Nephron progenitor cell (in vitro differentiated cells): ENCODE measurements around the gene RNF213.
A peak's percentile ranks its signal among the peaks of the same experiment; 100 is the strongest.
"Not testable (repeated sequence)": the region's sequence is repeated elsewhere in the genome, so short reads cannot be mapped to it uniquely, and the experiment has no call there.

Source experiments
- DNase-seq: peaks from one replicate; pipeline ENCODE4 v3.0.0; 2021
- H3K27ac Mint-ChIP-seq: 2 replicates; pipeline ENCODE4 v1.8.0; 2021; ENCODE audit warnings: mild to moderate bottlenecking, moderate library complexity, mixed read lengths
- H3K27me3 Mint-ChIP-seq: 2 replicates; pipeline ENCODE4 v1.8.0; 2021; ENCODE audit warnings: mild to moderate bottlenecking, low read depth, mixed read lengths; ENCODE audit not compliant: poor library complexity
- H3K36me3 Mint-ChIP-seq: 2 replicates; pipeline ENCODE4 v1.8.0; 2021; ENCODE audit warnings: low read depth, mixed read lengths
- H3K4me1 Mint-ChIP-seq: 2 replicates; pipeline ENCODE4 v1.8.0; 2021; ENCODE audit warnings: mixed read lengths
- H3K4me3 Mint-ChIP-seq: 2 replicates; pipeline ENCODE4 v1.8.0; 2021; ENCODE audit warnings: mild to moderate bottlenecking, moderate library complexity, mixed read lengths
- H3K9me3 Mint-ChIP-seq: 2 replicates; pipeline ENCODE4 v1.8.0; 2021; ENCODE audit warnings: mild to moderate bottlenecking, moderate library complexity, mixed read lengths
- TF ChIP-seq, protein P1 (sequence below): fragments of 200-600 bp; sonication (generic); IDR thresholded peaks from 2 replicates; pipeline ENCODE4 v1.5.0; 2021; ENCODE audit warnings: antibody characterized with exemption

Gene RNF213

DNA sequence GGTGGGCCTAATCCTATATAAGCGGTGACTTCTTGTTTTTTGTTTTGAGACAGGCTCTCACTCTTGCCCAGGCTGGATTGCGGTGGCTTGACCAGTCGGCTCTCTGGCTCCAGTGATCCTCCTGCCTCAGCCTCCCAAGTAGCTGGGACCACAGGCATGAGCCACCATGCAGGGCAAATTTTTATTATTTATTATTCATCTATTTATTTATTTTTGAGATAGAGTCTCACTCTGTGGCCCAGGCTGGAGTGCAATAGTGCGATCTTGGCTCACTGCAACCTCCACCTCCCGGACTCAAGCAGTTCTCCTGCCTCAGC is 4.7 kb upstream of the RNF213 start:
- TF ChIP-seq, protein P1, sequence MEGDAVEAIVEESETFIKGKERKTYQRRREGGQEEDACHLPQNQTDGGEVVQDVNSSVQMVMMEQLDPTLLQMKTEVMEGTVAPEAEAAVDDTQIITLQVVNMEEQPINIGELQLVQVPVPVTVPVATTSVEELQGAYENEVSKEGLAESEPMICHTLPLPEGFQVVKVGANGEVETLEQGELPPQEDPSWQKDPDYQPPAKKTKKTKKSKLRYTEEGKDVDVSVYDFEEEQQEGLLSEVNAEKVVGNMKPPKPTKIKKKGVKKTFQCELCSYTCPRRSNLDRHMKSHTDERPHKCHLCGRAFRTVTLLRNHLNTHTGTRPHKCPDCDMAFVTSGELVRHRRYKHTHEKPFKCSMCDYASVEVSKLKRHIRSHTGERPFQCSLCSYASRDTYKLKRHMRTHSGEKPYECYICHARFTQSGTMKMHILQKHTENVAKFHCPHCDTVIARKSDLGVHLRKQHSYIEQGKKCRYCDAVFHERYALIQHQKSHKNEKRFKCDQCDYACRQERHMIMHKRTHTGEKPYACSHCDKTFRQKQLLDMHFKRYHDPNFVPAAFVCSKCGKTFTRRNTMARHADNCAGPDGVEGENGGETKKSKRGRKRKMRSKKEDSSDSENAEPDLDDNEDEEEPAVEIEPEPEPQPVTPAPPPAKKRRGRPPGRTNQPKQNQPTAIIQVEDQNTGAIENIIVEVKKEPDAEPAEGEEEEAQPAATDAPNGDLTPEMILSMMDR = no peak
- H3K27me3 Mint-ChIP-seq = peaks cover 5% of the 10 kb centered on the region
- no peak for DNase-seq
- no peaks in the 10 kb centered on the region for H3K9me3 Mint-ChIP-seq
- H3K36me3 Mint-ChIP-seq = no peaks in the 10 kb centered on the region
- H3K27ac Mint-ChIP-seq = no peak overlapping the region
- peaks cover 38% of the 10 kb centered on the region for H3K4me1 Mint-ChIP-seq
- H3K4me3 Mint-ChIP-seq = no peak overlapping the region

- no peaks in the 10 kb centered on the region for H3K36me3 Mint-ChIP-seq
- DNase-seq = no peak
- peak overlapping the region; percentile 51 for H3K4me3 Mint-ChIP-seq
- TF ChIP-seq, protein P1 = no peak
- no peaks in the 10 kb centered on the region for H3K9me3 Mint-ChIP-seq
- peaks cover 51% of the 10 kb centered on the region for H3K4me1 Mint-ChIP-seq
- peak overlapping the region; percentile 34 for H3K27ac Mint-ChIP-seq
- H3K27me3 Mint-ChIP-seq = peaks cover 14% of the 10 kb centered on the region
Measured at GRCh38 chr17:80257716-80258213, 2.9 kb upstream of the RNF213 start.

DNA sequence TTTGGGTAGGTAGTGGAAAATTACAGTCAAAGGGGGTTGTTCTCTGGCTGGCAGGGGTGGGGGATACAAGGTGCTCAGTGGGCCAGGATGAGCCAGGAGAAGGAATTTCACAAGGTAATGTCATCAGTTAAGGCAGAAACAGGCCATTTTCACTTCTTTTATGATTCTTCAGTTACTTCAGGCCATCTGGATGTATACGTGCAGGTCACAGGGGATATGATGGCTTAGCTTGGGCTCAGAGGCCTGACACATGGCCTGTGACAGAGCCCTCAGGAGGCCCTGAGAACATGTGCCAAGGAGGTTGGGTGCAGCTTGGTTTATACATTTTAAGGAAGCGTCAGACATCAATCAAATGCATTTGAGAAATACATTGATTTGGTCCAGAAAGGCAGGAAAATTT is 2.4 kb upstream of the RNF213 start:
- not testable (repeated sequence) for H3K36me3 Mint-ChIP-seq, H3K9me3 Mint-ChIP-seq, DNase-seq
- Mint-ChIP-seq H3K27me3 (peaks cover 14% of the 10 kb centered on the region), H3K4me3 (peak overlapping the region; percentile 51), H3K27ac (peak overlapping the region; percentile 34), H3K4me1 (peaks cover 50% of the 10 kb centered on the region)

GRCh38 chr17:80259457-80260068 is 1.1 kb upstream of the RNF213 start:
- H3K9me3 Mint-ChIP-seq = no peaks in the 10 kb centered on the region
- H3K4me3 Mint-ChIP-seq = peak overlapping the region; percentile 84
- peaks cover 14% of the 10 kb centered on the region for H3K27me3 Mint-ChIP-seq
- no peak overlapping the region for H3K27ac Mint-ChIP-seq
- H3K36me3 Mint-ChIP-seq = no peaks in the 10 kb centered on the region
- peaks cover 48% of the 10 kb centered on the region for H3K4me1 Mint-ChIP-seq
- TF ChIP-seq, protein P1 = no peak
- DNase-seq = no peak

DNA sequence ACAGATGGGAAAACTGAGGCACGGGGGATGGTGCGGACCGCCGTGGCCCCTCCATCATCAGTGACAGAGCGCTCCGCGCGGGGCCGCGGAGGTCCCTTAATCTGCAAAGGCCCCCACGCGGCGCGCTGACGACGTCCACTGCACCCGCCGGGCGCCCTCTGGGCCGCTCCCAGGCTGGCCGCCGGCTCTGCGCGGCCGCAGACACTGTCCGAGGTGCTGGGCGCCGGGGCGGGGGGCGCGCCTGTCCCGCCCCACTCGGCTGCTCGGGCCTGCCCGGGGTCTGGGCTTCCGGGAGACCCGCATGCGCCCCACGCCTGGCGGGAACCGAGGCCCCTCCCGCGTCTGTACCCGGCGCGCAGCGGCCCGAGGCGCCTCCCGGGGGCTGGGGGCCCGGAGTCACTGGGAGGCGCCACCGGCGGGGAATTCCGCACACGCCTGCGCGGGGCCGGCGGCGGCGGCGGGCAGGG is 550 bp upstream of the RNF213 start:
- Mint-ChIP-seq H3K36me3 (no peaks in the 10 kb centered on the region), H3K9me3 (no peaks in the 10 kb centered on the region), H3K27ac (no peak overlapping the region)

GRCh38 chr17:80261159-80261894 is 675 bp downstream of the RNF213 start:
- peaks cover 14% of the 10 kb centered on the region for H3K27me3 Mint-ChIP-seq
- H3K9me3 Mint-ChIP-seq = no peaks in the 10 kb centered on the region
- DNase-seq = peak; percentile 52
- peaks cover 48% of the 10 kb centered on the region for H3K4me1 Mint-ChIP-seq
- H3K36me3 Mint-ChIP-seq = peaks cover 5% of the 10 kb centered on the region
- H3K4me3 Mint-ChIP-seq = peak overlapping the region; percentile 88
- H3K27ac Mint-ChIP-seq = no peak overlapping the region
- TF ChIP-seq, protein P1 = no peak

More for the DNA sequence above, 550 bp upstream of the RNF213 start:
- peak; percentile 85 for DNase-seq
- H3K4me1 Mint-ChIP-seq = peaks cover 48% of the 10 kb centered on the region
- TF ChIP-seq, protein P1 = no peak
- H3K27me3 Mint-ChIP-seq = peaks cover 14% of the 10 kb centered on the region
- H3K4me3 Mint-ChIP-seq = peak overlapping the region; percentile 84
